H1 (cell line): Measurements from ENCODE around the gene CRELD1. TPM values are rescaled to one million over a fixed set of nuclear protein-coding genes. Genes with fewer than 3 reads are reported as not detected.
A peak's percentile ranks its signal among the peaks of the same experiment; 100 is the strongest.

Experiments used
- CTCF ChIA-PET: fragments of 300-600 bp; sonication (Branson Sonifier 250); formaldehyde crosslinking; loops from one replicate; lab custom pipeline; 2021; ENCODE audit not compliant: partially characterized antibody; lab: Charles Lee
- POLR2A ChIA-PET: fragments of 300-600 bp; sonication (Branson Sonifier 250); formaldehyde crosslinking; loops from one replicate; lab custom pipeline; 2021; ENCODE audit warnings: inconsistent platforms; ENCODE audit not compliant: partially characterized antibody; lab: Charles Lee
- DNase-seq, 2 experiments: peaks; one replicate each; pipeline versions ENCODE4 v3.0.0 to v3.0.0-alpha.2; 2010 to 2022; ENCODE audit warnings: low spot score in 2 of 2, low read depth in 1 of 2, mixed read lengths in 1 of 2
- FAIRE-seq: peaks from 2 replicates; lab custom pipeline; 2011; peaks lifted over from hg19 to GRCh38; lab: Jason Lieb, UNC
- H2AFZ ChIP-seq: 2 replicates; pipeline ENCODE4 v1.8.1; 2012; ENCODE audit warnings: low read length, inconsistent platforms
- H2AK5ac ChIP-seq: 2 replicates; pipeline ENCODE4 v1.6.1; 2013; ENCODE audit warnings: low read depth, low read length
- H2BK120ac ChIP-seq: replicated peaks from 2 replicates; pipeline ENCODE3; 2013; ENCODE audit warnings: low read depth, low read length, inconsistent platforms
- H2BK12ac ChIP-seq: 2 replicates; pipeline ENCODE4 v1.6.1; 2013; ENCODE audit warnings: low read depth, low read length
- H2BK15ac ChIP-seq: 2 replicates; pipeline ENCODE4 v1.6.1; 2013; ENCODE audit warnings: low read length
- H2BK20ac ChIP-seq: 2 replicates; pipeline ENCODE4 v1.6.1; 2013; ENCODE audit warnings: low read length
- H2BK5ac ChIP-seq: 2 replicates; pipeline ENCODE4 v1.6.1; 2013; ENCODE audit warnings: low read depth, low read length
- H3K14ac ChIP-seq: 2 replicates; pipeline ENCODE4 v1.6.1; 2013; ENCODE audit warnings: inconsistent platforms; ENCODE audit not compliant: insufficient read length
- H3K18ac ChIP-seq: 2 replicates; pipeline ENCODE4 v1.6.1; 2013; ENCODE audit warnings: low read length; ENCODE audit errors: extremely low read depth
- H3K23ac ChIP-seq: 2 replicates; pipeline ENCODE4 v1.6.1; 2013; ENCODE audit warnings: inconsistent platforms; ENCODE audit not compliant: insufficient read length
- H3K23me2 ChIP-seq: 2 replicates; pipeline ENCODE4 v1.6.1; 2013; ENCODE audit warnings: low read depth, low read length
- H3K27ac ChIP-seq: 2 replicates; pipeline ENCODE4 v1.6.1; 2011; ENCODE audit warnings: low read depth, low read length, inconsistent platforms
- H3K27me3 ChIP-seq, 4 experiments: replicated peaks in 1 of 4; 1 replicate in 1 of 4; 2 replicates in 3 of 4; pipeline versions ENCODE4 v1.6.1 to v1.8.1; 2011 to 2013; ENCODE audit warnings: low read length in 3 of 4, mild to moderate bottlenecking in 3 of 4, inconsistent platforms in 2 of 4, mixed read lengths in 2 of 4, moderate library complexity in 1 of 4; ENCODE audit not compliant: control insufficient read depth in 3 of 4, insufficient read depth in 3 of 4; ENCODE audit errors: extremely low read depth in 1 of 4
- H3K36me3 ChIP-seq, 4 experiments: 2 replicates each; pipeline versions ENCODE4 v1.6.1 to v1.8.1; 2011 to 2013; ENCODE audit warnings: mild to moderate bottlenecking in 4 of 4, low read length in 3 of 4, moderate library complexity in 2 of 4, control low read depth in 1 of 4, inconsistent platforms in 1 of 4; ENCODE audit not compliant: insufficient read depth in 4 of 4, control insufficient read depth in 2 of 4
- H3K4ac ChIP-seq: replicated peaks from 2 replicates; pipeline ENCODE3; 2013; ENCODE audit warnings: low read length, low read depth, mixed read lengths, inconsistent platforms; ENCODE audit not compliant: insufficient read length
- H3K4me1 ChIP-seq, 4 experiments: replicated peaks in 1 of 4; 1 replicate in 1 of 4; 2 replicates in 3 of 4; pipeline versions ENCODE4 v1.6.1 to v1.8.1; 2011 to 2013; ENCODE audit warnings: low read length in 3 of 4, inconsistent platforms in 2 of 4, mixed read lengths in 1 of 4; ENCODE audit not compliant: insufficient read depth in 4 of 4, control insufficient read depth in 3 of 4
- H3K4me2 ChIP-seq, 2 experiments: 2 replicates each; pipeline versions ENCODE4 v1.6.1 to v1.8.1; 2011 to 2013; ENCODE audit warnings: low read depth in 2 of 2, low read length in 2 of 2, control low read depth in 1 of 2, inconsistent platforms in 1 of 2, mild to moderate bottlenecking in 1 of 2; ENCODE audit not compliant: insufficient read depth in 1 of 2
- H3K4me3 ChIP-seq, 4 experiments: fragments of 200-600, 300-600 bp in 1 of 4; sonication (generic), shearing (Covaris generic), sonication (Bioruptor Twin) in 1 of 4; 2 replicates each; pipeline versions ENCODE4 v1.5.1 to v1.8.1; 2011 to 2016; ENCODE audit warnings: low read length in 4 of 4, low read depth in 3 of 4, control low read depth in 2 of 4, inconsistent platforms in 2 of 4, mild to moderate bottlenecking in 2 of 4, mixed read lengths in 1 of 4, moderate library complexity in 1 of 4; ENCODE audit not compliant: insufficient read depth in 2 of 4; ENCODE audit errors: extremely low read depth in 1 of 4
- H3K56ac ChIP-seq: replicated peaks from 2 replicates; pipeline ENCODE3; 2013; ENCODE audit warnings: low read depth, mild to moderate bottlenecking, mixed read lengths, low read length, inconsistent platforms; ENCODE audit not compliant: insufficient read length
- H3K79me1 ChIP-seq: 2 replicates; pipeline ENCODE4 v1.6.1; 2013; ENCODE audit warnings: low read depth, low read length, control low read depth
- H3K79me2 ChIP-seq, 2 experiments: 2 replicates each; pipeline versions ENCODE4 v1.6.1 to v1.8.1; 2012 to 2013; ENCODE audit warnings: low read length in 2 of 2, mild to moderate bottlenecking in 2 of 2, inconsistent platforms in 1 of 2; ENCODE audit not compliant: insufficient read depth in 2 of 2, control insufficient read depth in 1 of 2
- H3K9ac ChIP-seq, 4 experiments: replicated peaks in 1 of 4; 1 replicate in 1 of 4; 2 replicates in 3 of 4; pipeline versions ENCODE4 v1.6.1 to v1.8.1; 2011 to 2013; ENCODE audit warnings: low read depth in 3 of 4, low read length in 3 of 4, control low read depth in 2 of 4, mild to moderate bottlenecking in 2 of 4, moderate library complexity in 2 of 4, inconsistent platforms in 1 of 4; ENCODE audit errors: extremely low read depth in 1 of 4
- H3K9me3 ChIP-seq, 2 experiments: 2 replicates each; pipeline versions ENCODE4 v1.6.1 to v1.8.1; 2012 to 2013; ENCODE audit warnings: mild to moderate bottlenecking in 2 of 2, moderate library complexity in 2 of 2, control low read depth in 1 of 2, inconsistent platforms in 1 of 2, low read depth in 1 of 2, low read length in 1 of 2, mixed read lengths in 1 of 2; ENCODE audit not compliant: insufficient read depth in 2 of 2
- H4K20me1 ChIP-seq, 2 experiments: replicated peaks in 1 of 2; 2 replicates each; pipeline versions ENCODE3 to v1.8.1; 2011 to 2013; ENCODE audit warnings: inconsistent platforms in 2 of 2, low read length in 2 of 2, mild to moderate bottlenecking in 1 of 2; ENCODE audit not compliant: insufficient read depth in 2 of 2, control insufficient read depth in 1 of 2
- H4K5ac ChIP-seq: 2 replicates; pipeline ENCODE4 v1.6.1; 2013; ENCODE audit warnings: low read length, low read depth, mixed read lengths, inconsistent platforms; ENCODE audit not compliant: insufficient read length
- H4K8ac ChIP-seq: 2 replicates; pipeline ENCODE4 v1.8.0; 2013; ENCODE audit warnings: mild to moderate bottlenecking, moderate library complexity, low read length, inconsistent platforms; ENCODE audit not compliant: insufficient read depth; ENCODE audit errors: extremely low read depth
- H4K91ac ChIP-seq: replicated peaks from 2 replicates; pipeline ENCODE3; 2013; ENCODE audit warnings: low read length, mixed read lengths, inconsistent platforms; ENCODE audit not compliant: insufficient read length
- BACH1 ChIP-seq: IDR thresholded peaks from 2 replicates; pipeline ENCODE4 v1.6.1; 2012; ENCODE audit warnings: low read length, improper control_type of control experiment
- BCL11A ChIP-seq, 2 experiments: IDR thresholded peaks; one replicate each; pipeline ENCODE4 v1.6.1; 2011; ENCODE audit warnings: low read depth in 2 of 2, low read length in 2 of 2, mild to moderate bottlenecking in 2 of 2
- CBX5 ChIP-seq: fragments of 300-800, 300-1000 bp; sonication (generic); IDR thresholded peaks from 2 replicates; pipeline ENCODE4 v1.7.1; 2016; ENCODE audit warnings: antibody characterized with exemption, low read length, low read depth
- JUND ChIP-seq: IDR thresholded peaks from 2 replicates; pipeline ENCODE4 v1.6.1; 2011; ENCODE audit warnings: mild to moderate bottlenecking, improper control_type of control experiment, low read length
- PHF8 ChIP-seq: fragments of 200-600 bp; sonication (generic); conservative IDR thresholded peaks from 2 replicates; pipeline ENCODE4 v1.7.1; 2012; ENCODE audit warnings: low read depth, mild to moderate bottlenecking, inconsistent platforms, low read length, moderate library complexity
- RBBP5 ChIP-seq: IDR thresholded peaks from 2 replicates; pipeline ENCODE4 v1.7.1; 2012; ENCODE audit warnings: low read depth, mild to moderate bottlenecking, inconsistent platforms, low read length, moderate library complexity, borderline replicate concordance
- RFX5 ChIP-seq: IDR thresholded peaks from 2 replicates; pipeline ENCODE4 v1.6.1; 2011; ENCODE audit warnings: low read depth, low read length, improper control_type of control experiment, borderline replicate concordance
- SP1 ChIP-seq: IDR thresholded peaks from 2 replicates; pipeline ENCODE4 v1.6.1; 2011; ENCODE audit warnings: low read depth, low read length
- SUZ12 ChIP-seq: fragments of 200-600 bp; sonication (generic); IDR thresholded peaks from 2 replicates; pipeline ENCODE4 v1.6.1; 2012; ENCODE audit warnings: mild to moderate bottlenecking, inconsistent platforms, low read length, moderate library complexity, mixed read lengths
- TAF1 ChIP-seq: IDR thresholded peaks from 2 replicates; pipeline ENCODE4 v1.6.1; 2011; ENCODE audit warnings: mild to moderate bottlenecking, low read depth, low read length
- TCF12 ChIP-seq: IDR thresholded peaks from 2 replicates; pipeline ENCODE4 v1.6.1; 2011; ENCODE audit warnings: low read depth, mild to moderate bottlenecking, low read length
- TEAD4 ChIP-seq: IDR thresholded peaks from 2 replicates; pipeline ENCODE4 v1.6.1; 2012; ENCODE audit warnings: low read depth, low read length, inconsistent platforms, mixed read lengths
- WGBS, 2 experiments: shearing (Covaris generic) in 1 of 2; methylation state at CpG; one replicate each; pipeline versions ENCODE4 v1.1.6 to v1.1.7; 2013 to 2015; ENCODE audit warnings: low lambda C conversion rate in 2 of 2, mixed read lengths in 2 of 2, inconsistent platforms in 1 of 2, low coverage in 1 of 2, missing lambda C conversion rate in 1 of 2; ENCODE audit not compliant: insufficient replicate concordance in 2 of 2, insufficient coverage in 1 of 2, insufficient read length in 1 of 2; ENCODE audit errors: extremely low coverage in 1 of 2, missing lambda C conversion rate in 1 of 2; 5-methylcytosine and 5-hydroxymethylcytosine counted together
- polyA plus RNA-seq, 7 experiments: library from polyadenylated mRNA; depleted of rRNA in 3 of 7; stranded (reverse) in 5 of 7; unstranded in 2 of 7; fragments of >200 nt in 5 of 7; fragments of 200-250 nt in 2 of 7; gene quantifications; 1 replicate in 5 of 7; 2 replicates in 1 of 7; 4 replicates in 1 of 7; pipeline versions ENCODE4 v1.2.1 to v1.2.3, GENCODE V29; 2011 to 2013; ENCODE audit warnings: missing spikeins in 2 of 7, mixed read lengths in 2 of 7
- total RNA-seq: library from RNA; stranded (reverse); fragmentation: NEBNext Ultra II Directional; extraction: Animal tissue kit (Norgen Biotek cat#: 25700); gene quantifications from 2 replicates; pipeline ENCODE4 v1.2.1, GENCODE V29; 2021

The CRELD1 gene
- total and polyA plus RNA-seq, 2 of the 8 experiments (the other 6 are each of a cell fraction or from before 2014, with no cell fraction given): 12.9 to 15.1 TPM

DNA sequence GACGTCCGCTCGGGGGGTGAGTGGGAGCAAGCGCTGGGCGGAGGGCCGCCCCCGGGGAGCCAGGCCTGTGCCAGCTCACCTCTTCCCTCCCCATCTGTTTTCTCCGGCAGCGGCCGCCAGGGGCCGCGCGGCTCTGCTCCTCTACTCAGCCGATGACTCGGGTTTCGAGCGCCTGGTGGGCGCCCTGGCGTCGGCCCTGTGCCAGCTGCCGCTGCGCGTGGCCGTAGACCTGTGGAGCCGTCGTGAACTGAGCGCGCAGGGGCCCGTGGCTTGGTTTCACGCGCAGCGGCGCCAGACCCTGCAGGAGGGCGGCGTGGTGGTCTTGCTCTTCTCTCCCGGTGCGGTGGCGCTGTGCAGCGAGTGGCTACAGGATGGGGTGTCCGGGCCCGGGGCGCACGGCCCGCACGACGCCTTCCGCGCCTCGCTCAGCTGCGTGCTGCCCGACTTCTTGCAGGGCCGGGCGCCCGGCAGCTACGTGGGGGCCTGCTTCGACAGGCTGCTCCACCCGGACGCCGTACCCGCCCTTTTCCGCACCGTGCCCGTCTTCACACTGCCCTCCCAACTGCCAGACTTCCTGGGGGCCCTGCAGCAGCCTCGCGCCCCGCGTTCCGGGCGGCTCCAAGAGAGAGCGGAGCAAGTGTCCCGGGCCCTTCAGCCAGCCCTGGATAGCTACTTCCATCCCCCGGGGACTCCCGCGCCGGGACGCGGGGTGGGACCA lies 632 bp upstream of the CRELD1 start:
- Histone ChIP-seq H3K9ac (peak overlapping the region; percentile 25 to 83 (median 58); a peak in 6 of 7 replicates), H2AFZ (0 out of 2 replicates have a peak overlapping the region, but pooled peaks have one; percentile 49)
- TF ChIP-seq TCF12 (0 out of 2 replicates have a peak, but pooled peaks have one; percentile 6), RBBP5 (no peak; the same call in 1 of the 2 replicates), BACH1 (peak; percentile 18; the same call in 1 of the 2 replicates), BCL11A (IDR thresholded peaks at IDR 0.05; ENCODE audit: low read depth in 2 of 2, low read length in 2 of 2) (no peak), JUND (peak; percentile 52; the same call in 1 of the 2 replicates), SP1 (no peak), CBX5 (no peak), PHF8 (peak; percentile 47; the same call in 1 of the 2 replicates), TEAD4 (no peak), TAF1 (peak; percentile 55; the same call in 1 of the 2 replicates), RFX5 (no peak), SUZ12 (0 out of 2 replicates have a peak, but pooled peaks have one; percentile 2)

More for the DNA sequence above, 632 bp upstream of the CRELD1 start:
- Histone ChIP-seq H3K56ac (no peak overlapping the region), H3K9me3 (no peaks in the 10 kb centered on the region), H2BK15ac (peak overlapping the region; percentile 97; the same call in 1 of the 2 replicates), H3K4me3 (peak overlapping the region; percentile 37 to 78 (median 68)), H3K18ac (peak overlapping the region; percentile 96), H3K4ac (peak overlapping the region; percentile 80), H3K27ac (no peak overlapping the region), H4K8ac (peak overlapping the region; percentile 99), H3K14ac (no peak overlapping the region), H2BK5ac (peak overlapping the region; percentile 52), H3K4me2 (peak overlapping the region; percentile 77 to 90), H3K79me1 (no peaks in the 10 kb centered on the region), H3K27me3 (peaks cover 0 to 3% (median 0%) of the 10 kb centered on the region in 4 experiments; a peak in 1 of 7 replicates), H4K20me1 (no peaks in the 10 kb centered on the region), H2AK5ac (no peak overlapping the region), H2BK20ac (no peak overlapping the region), H2BK12ac (peak overlapping the region; percentile 80; the same call in 1 of the 2 replicates), H2BK120ac (no peak overlapping the region), H4K5ac (peak overlapping the region; percentile 56), H3K4me1 (peaks cover 0 to 10% (median 5%) of the 10 kb centered on the region in 4 experiments; a peak in 6 of 7 replicates), H3K36me3 (no peaks in the 10 kb centered on the region), H4K91ac (peak overlapping the region; percentile 92), H3K23me2 (peaks cover 13% of the 10 kb centered on the region; the same call in 1 of the 2 replicates), H3K23ac (no peak overlapping the region), H3K79me2 (no peaks in the 10 kb centered on the region)
- 2% methylated on average over 56 of the region's 77 CpGs; no CpG with 5 or more reads in 1 of the 2 experiments for WGBS, 2 experiments
- DNase-seq (peak in 1 of 2 experiments; percentile 91), FAIRE-seq (no peak)
- CTCF ChIA-PET: interaction anchor here (0.7 to 7.5 kb wide), 29 partner anchors 9 to 133 kb away, joined by 3 to 86 read pairs (median 5); partner anchors contain the start of genes IL17RC, JAGN1 and PRRT3
- POLR2A ChIA-PET: interaction anchor here (0.5 to 5.9 kb wide), 19 partner anchors 9 to 140 kb away, joined by 3 to 43 read pairs (median 5); partner anchors contain the start of genes ARPC4, EMC3, IL17RC and PRRT3
